ENCODE data around the gene PROCA1. TPM values are rescaled to one million over a fixed set of nuclear protein-coding genes. Genes with fewer than 3 reads are reported as not detected.

The PROCA1 gene
- total RNA-seq, 1 experiment from 2014 or later: 4.6 TPM

GRCh38 chr17:28682655-28683054, 29.0 kb downstream of the PROCA1 start:
- Histone ChIP-seq H3K27me3 (replicated peaks; ENCODE audit: insufficient read depth, low read depth, low read length, poor library complexity) (no peaks in the 10 kb centered on the region), H3K4me1 (ENCODE audit: insufficient read depth, low read length, poor library complexity, severe bottlenecking) (no peaks in the 10 kb centered on the region), H3K36me3 (ENCODE audit: insufficient read depth, low read length, poor library complexity, severe bottlenecking) (peaks cover 87% of the 10 kb centered on the region), H3K9me3 (ENCODE audit: low read depth, low read length, poor library complexity, severe bottlenecking) (no peaks in the 10 kb centered on the region), H3K4me3 (ENCODE audit: low read depth, low read length, poor library complexity, severe bottlenecking) (no peak overlapping the region), H3K27ac (ENCODE audit: low read depth, low read length, poor library complexity, severe bottlenecking) (no peak overlapping the region)
- no TSS peak for BruUV-seq (replicated peaks)
- CTCF ChIA-PET: no interaction called here
- TF ChIP-seq EZH2 (IDR thresholded peaks at IDR 0.05; ENCODE audit: borderline replicate concordance, low read depth, low read length, poor library complexity, severe bottlenecking) (no peak), CTCF (conservative IDR thresholded peaks at IDR 0.05; ENCODE audit: low read depth, low read length) (no peak)
- POLR2A ChIA-PET (ENCODE audit: low non-redundant PET): no interaction called here
- intact Hi-C loops (cut with micrococcal nuclease; ENCODE audit: unreplicated experiment): no loop called here
- DNase-seq (ENCODE audit: low spot score): no peak

- intact Hi-C loops (cut with micrococcal nuclease; ENCODE audit: unreplicated experiment): no loop called here
- Histone ChIP-seq H3K36me3 (ENCODE audit: insufficient read depth, low read length, poor library complexity, severe bottlenecking) (peaks cover 87% of the 10 kb centered on the region), H3K4me1 (ENCODE audit: insufficient read depth, low read length, poor library complexity, severe bottlenecking) (no peaks in the 10 kb centered on the region), H3K4me3 (ENCODE audit: low read depth, low read length, poor library complexity, severe bottlenecking) (no peak overlapping the region), H3K9me3 (ENCODE audit: low read depth, low read length, poor library complexity, severe bottlenecking) (no peaks in the 10 kb centered on the region), H3K27me3 (replicated peaks; ENCODE audit: insufficient read depth, low read depth, low read length, poor library complexity) (no peaks in the 10 kb centered on the region), H3K27ac (ENCODE audit: low read depth, low read length, poor library complexity, severe bottlenecking) (no peak overlapping the region)
- ChIA-PET POLR2A (ENCODE audit: low non-redundant PET) (no interaction called here), CTCF (interaction anchor here (0.7 kb wide), 1 partner anchor 26 kb away, joined by 3 read pairs; no protein-coding TSS in a partner anchor)
- no peak for DNase-seq (ENCODE audit: low spot score)
- BruUV-seq (replicated peaks): no TSS peak
- TF ChIP-seq EZH2 (IDR thresholded peaks at IDR 0.05; ENCODE audit: borderline replicate concordance, low read depth, low read length, poor library complexity, severe bottlenecking) (no peak), CTCF (conservative IDR thresholded peaks at IDR 0.05; ENCODE audit: low read depth, low read length) (peak; percentile 36)
Measured at GRCh38 chr17:28675980-28676379, 35.7 kb downstream of the PROCA1 start.

- ChIA-PET POLR2A (ENCODE audit: low non-redundant PET) (no interaction called here), CTCF (no interaction called here)
- intact Hi-C loops (cut with micrococcal nuclease; ENCODE audit: unreplicated experiment): no loop called here
- BruUV-seq (replicated peaks): no TSS peak
- no peaks in the 10 kb centered on the region for H3K27me3 ChIP-seq (replicated peaks; ENCODE audit: insufficient read depth, low read depth, low read length, poor library complexity)
- H3K4me3 ChIP-seq (ENCODE audit: low read depth, low read length, poor library complexity, severe bottlenecking): no peak overlapping the region
- no peak for DNase-seq (ENCODE audit: low spot score)
- H3K27ac ChIP-seq (ENCODE audit: low read depth, low read length, poor library complexity, severe bottlenecking): no peak overlapping the region
- H3K36me3 ChIP-seq (ENCODE audit: insufficient read depth, low read length, poor library complexity, severe bottlenecking): peaks cover 86% of the 10 kb centered on the region
- H3K4me1 ChIP-seq (ENCODE audit: insufficient read depth, low read length, poor library complexity, severe bottlenecking): no peaks in the 10 kb centered on the region
- no peaks in the 10 kb centered on the region for H3K9me3 ChIP-seq (ENCODE audit: low read depth, low read length, poor library complexity, severe bottlenecking)
- no peak for TF ChIP-seq CTCF (conservative IDR thresholded peaks at IDR 0.05; ENCODE audit: low read depth, low read length)
- TF ChIP-seq EZH2 (IDR thresholded peaks at IDR 0.05; ENCODE audit: borderline replicate concordance, low read depth, low read length, poor library complexity, severe bottlenecking): no peak
Measured at GRCh38 chr17:28675490-28675889, 36.2 kb downstream of the PROCA1 start.

All from A673 (cell line).